Measurements from ENCODE around the gene ZNF622.

GRCh38 chr5:16492398-16493140, 27.0 kb upstream of the ZNF622 start:
- TF ChIP-seq POLR2AphosphoS5 (IDR thresholded peaks at IDR 0.05; ENCODE audit: low read depth, low read length) (no peak), POLR2A (IDR thresholded peaks at IDR 0.05; ENCODE audit: low read depth, low read length) (no peak), SPI1 (IDR thresholded peaks at IDR 0.05; ENCODE audit: low read depth, low read length) (no peak), POU2F2 (IDR thresholded peaks at IDR 0.05; ENCODE audit: low read depth, low read length) (no peak)

All from GM12891 (cell line).